Astrocyte (in vitro differentiated cells and primary cell): ENCODE measurements around the gene PLS1.

Experiments used
- CTCF ChIP-seq: IDR thresholded peaks from 2 replicates; pipeline ENCODE4 v1.5.1; 2011; ENCODE audit warnings: low read depth, mild to moderate bottlenecking, inconsistent platforms, low read length, moderate library complexity; ENCODE audit not compliant: insufficient read depth
- EZH2 ChIP-seq: IDR thresholded peaks from 2 replicates; pipeline ENCODE4 v1.6.1; 2012; ENCODE audit warnings: mild to moderate bottlenecking, low read length, inconsistent platforms; ENCODE audit not compliant: insufficient read depth

DNA sequence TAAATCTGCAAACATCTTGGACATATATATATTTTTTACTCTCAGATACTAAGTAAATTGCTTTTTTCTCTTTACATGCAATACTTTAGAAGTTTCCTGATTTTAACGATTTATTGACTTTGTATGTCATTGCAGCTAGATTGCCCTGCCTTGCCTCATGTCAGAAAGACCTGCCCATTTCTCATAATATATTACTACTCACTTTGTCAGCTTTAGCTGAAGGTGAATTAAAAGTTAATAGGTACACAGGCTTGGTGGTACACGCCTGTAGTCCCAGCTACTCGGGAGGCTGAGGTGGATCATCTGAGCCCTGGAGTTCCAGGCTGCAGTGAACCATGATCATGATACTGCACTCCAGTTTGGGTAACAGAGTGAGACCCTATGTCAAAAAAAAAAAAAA is 52.8 kb downstream of the PLS1 start:
- TF ChIP-seq CTCF = no peak
- TF ChIP-seq EZH2 = no peak
